ENCODE results near the gene AK5. TPM values are rescaled to one million over a fixed set of nuclear protein-coding genes. Genes with fewer than 3 reads are reported as not detected.

The AK5 gene
- total RNA-seq, 2 donors from 2014 or later: 4.4 to 7.2 TPM

GRCh38 chr1:77541162-77541545 is 259.3 kb downstream of the AK5 start:
- Mint-ChIP-seq H3K4me3 (no peak overlapping the region), H3K9me3 (no peaks in the 10 kb centered on the region), H3K27me3 (ENCODE audit: low read depth) (no peaks in the 10 kb centered on the region), H3K27ac (no peak overlapping the region), H3K4me1 (ENCODE audit: low read depth) (no peaks in the 10 kb centered on the region), H3K36me3 (ENCODE audit: insufficient read depth in 2 of 2) (no peaks in the 10 kb centered on the region)
- DNase-seq: no peak
- ATAC-seq (replicated peaks in 1 of 2): no peak

GRCh38 chr1:77542813-77543420 is 261.1 kb downstream of the AK5 start:
- no peaks in the 10 kb centered on the region for H3K27me3 Mint-ChIP-seq (ENCODE audit: low read depth)
- no peaks in the 10 kb centered on the region for H3K36me3 Mint-ChIP-seq (ENCODE audit: insufficient read depth in 2 of 2)
- no peak for ATAC-seq (replicated peaks in 1 of 2)
- no peak for DNase-seq
- no peak overlapping the region for H3K4me3 Mint-ChIP-seq
- no peak overlapping the region for H3K27ac Mint-ChIP-seq
- H3K9me3 Mint-ChIP-seq: no peaks in the 10 kb centered on the region
- H3K4me1 Mint-ChIP-seq (ENCODE audit: low read depth): no peaks in the 10 kb centered on the region

- Mint-ChIP-seq H3K36me3 (ENCODE audit: insufficient read depth in 2 of 2) (no peaks in the 10 kb centered on the region), H3K4me1 (ENCODE audit: low read depth) (no peaks in the 10 kb centered on the region), H3K9me3 (no peaks in the 10 kb centered on the region), H3K27ac (no peak overlapping the region), H3K27me3 (ENCODE audit: low read depth) (no peaks in the 10 kb centered on the region), H3K4me3 (no peak overlapping the region)
- DNase-seq (no peak), ATAC-seq (replicated peaks in 1 of 2) (no peak)
Measured at GRCh38 chr1:77543822-77544448, 262.1 kb downstream of the AK5 start.

- Mint-ChIP-seq H3K4me1 (ENCODE audit: low read depth) (no peaks in the 10 kb centered on the region), H3K36me3 (ENCODE audit: insufficient read depth in 2 of 2) (no peaks in the 10 kb centered on the region), H3K27me3 (ENCODE audit: low read depth) (no peaks in the 10 kb centered on the region), H3K4me3 (no peak overlapping the region), H3K27ac (no peak overlapping the region), H3K9me3 (no peaks in the 10 kb centered on the region)
- no peak for ATAC-seq (replicated peaks in 1 of 2)
- no peak for DNase-seq
Measured at GRCh38 chr1:77544845-77545244, 263.0 kb downstream of the AK5 start.

GRCh38 chr1:77545970-77546369 is 264.2 kb downstream of the AK5 start:
- no peaks in the 10 kb centered on the region for H3K9me3 Mint-ChIP-seq
- H3K36me3 Mint-ChIP-seq (ENCODE audit: insufficient read depth in 2 of 2): no peaks in the 10 kb centered on the region
- no peak overlapping the region for H3K27ac Mint-ChIP-seq
- H3K27me3 Mint-ChIP-seq (ENCODE audit: low read depth): no peaks in the 10 kb centered on the region
- no peaks in the 10 kb centered on the region for H3K4me1 Mint-ChIP-seq (ENCODE audit: low read depth)
- ATAC-seq (replicated peaks in 1 of 2) (peak; percentile 21 to 25), DNase-seq (no peak)
- H3K4me3 Mint-ChIP-seq: no peak overlapping the region

- no peak overlapping the region for H3K4me3 Mint-ChIP-seq
- no peaks in the 10 kb centered on the region for H3K27me3 Mint-ChIP-seq (ENCODE audit: low read depth)
- no peak for ATAC-seq (replicated peaks in 1 of 2)
- no peak overlapping the region for H3K27ac Mint-ChIP-seq
- H3K36me3 Mint-ChIP-seq (ENCODE audit: insufficient read depth in 2 of 2): no peaks in the 10 kb centered on the region
- no peak for DNase-seq
- no peaks in the 10 kb centered on the region for H3K4me1 Mint-ChIP-seq (ENCODE audit: low read depth)
- no peaks in the 10 kb centered on the region for H3K9me3 Mint-ChIP-seq
Measured at GRCh38 chr1:77546890-77547289, 265.1 kb downstream of the AK5 start.

GRCh38 chr1:77548285-77548684 is 266.5 kb downstream of the AK5 start:
- H3K27me3 Mint-ChIP-seq (ENCODE audit: low read depth): no peaks in the 10 kb centered on the region
- H3K4me1 Mint-ChIP-seq (ENCODE audit: low read depth): no peaks in the 10 kb centered on the region
- ATAC-seq (replicated peaks in 1 of 2): no peak
- no peak for DNase-seq
- no peak overlapping the region for H3K4me3 Mint-ChIP-seq
- no peaks in the 10 kb centered on the region for H3K9me3 Mint-ChIP-seq
- no peak overlapping the region for H3K27ac Mint-ChIP-seq
- no peaks in the 10 kb centered on the region for H3K36me3 Mint-ChIP-seq (ENCODE audit: insufficient read depth in 2 of 2)

- DNase-seq: no peak
- no peak overlapping the region for H3K4me3 Mint-ChIP-seq
- ATAC-seq (replicated peaks in 1 of 2): no peak
- no peaks in the 10 kb centered on the region for H3K4me1 Mint-ChIP-seq (ENCODE audit: low read depth)
- no peaks in the 10 kb centered on the region for H3K27me3 Mint-ChIP-seq (ENCODE audit: low read depth)
- H3K36me3 Mint-ChIP-seq (ENCODE audit: insufficient read depth in 2 of 2): no peaks in the 10 kb centered on the region
- no peak overlapping the region for H3K27ac Mint-ChIP-seq
- H3K9me3 Mint-ChIP-seq: no peaks in the 10 kb centered on the region
Measured at GRCh38 chr1:77550135-77550534, 268.3 kb downstream of the AK5 start.

GRCh38 chr1:77552626-77553025 is 270.8 kb downstream of the AK5 start:
- Mint-ChIP-seq H3K27me3 (ENCODE audit: low read depth) (no peaks in the 10 kb centered on the region), H3K27ac (no peak overlapping the region), H3K36me3 (ENCODE audit: insufficient read depth in 2 of 2) (no peaks in the 10 kb centered on the region), H3K4me1 (ENCODE audit: low read depth) (no peaks in the 10 kb centered on the region), H3K4me3 (no peak overlapping the region), H3K9me3 (no peaks in the 10 kb centered on the region)
- DNase-seq: no peak
- ATAC-seq (replicated peaks in 1 of 2): no peak

- no peak for ATAC-seq (replicated peaks in 1 of 2)
- H3K4me3 Mint-ChIP-seq: no peak overlapping the region
- no peaks in the 10 kb centered on the region for H3K27me3 Mint-ChIP-seq (ENCODE audit: low read depth)
- no peak for DNase-seq
- H3K4me1 Mint-ChIP-seq (ENCODE audit: low read depth): no peaks in the 10 kb centered on the region
- no peaks in the 10 kb centered on the region for H3K36me3 Mint-ChIP-seq (ENCODE audit: insufficient read depth in 2 of 2)
- H3K9me3 Mint-ChIP-seq: no peaks in the 10 kb centered on the region
- no peak overlapping the region for H3K27ac Mint-ChIP-seq
Measured at GRCh38 chr1:77553568-77554291, 271.9 kb downstream of the AK5 start.

GRCh38 chr1:77556045-77556444 is 274.2 kb downstream of the AK5 start:
- no peaks in the 10 kb centered on the region for H3K36me3 Mint-ChIP-seq (ENCODE audit: insufficient read depth in 2 of 2)
- DNase-seq (no peak), ATAC-seq (replicated peaks in 1 of 2) (no peak)
- H3K27me3 Mint-ChIP-seq (ENCODE audit: low read depth): no peaks in the 10 kb centered on the region
- H3K4me1 Mint-ChIP-seq (ENCODE audit: low read depth): no peaks in the 10 kb centered on the region
- no peak overlapping the region for H3K27ac Mint-ChIP-seq
- H3K9me3 Mint-ChIP-seq: no peaks in the 10 kb centered on the region
- no peak overlapping the region for H3K4me3 Mint-ChIP-seq

- ATAC-seq (replicated peaks in 1 of 2) (no peak), DNase-seq (no peak)
- H3K27ac Mint-ChIP-seq: no peak overlapping the region
- H3K9me3 Mint-ChIP-seq: no peaks in the 10 kb centered on the region
- no peak overlapping the region for H3K4me3 Mint-ChIP-seq
- no peaks in the 10 kb centered on the region for H3K27me3 Mint-ChIP-seq (ENCODE audit: low read depth)
- H3K4me1 Mint-ChIP-seq (ENCODE audit: low read depth): no peaks in the 10 kb centered on the region
- peaks cover 0 to 3% of the 10 kb centered on the region in 2 donors for H3K36me3 Mint-ChIP-seq (ENCODE audit: insufficient read depth in 2 of 2)
Measured at GRCh38 chr1:77557053-77557452, 275.2 kb downstream of the AK5 start.

GRCh38 chr1:77558591-77559164 is 276.9 kb downstream of the AK5 start:
- no peak for DNase-seq
- ATAC-seq (replicated peaks in 1 of 2): no peak
- no peaks in the 10 kb centered on the region for H3K4me1 Mint-ChIP-seq (ENCODE audit: low read depth)
- H3K4me3 Mint-ChIP-seq: no peak overlapping the region
- peaks cover 0 to 3% of the 10 kb centered on the region in 2 donors for H3K36me3 Mint-ChIP-seq (ENCODE audit: insufficient read depth in 2 of 2)
- H3K27me3 Mint-ChIP-seq (ENCODE audit: low read depth): no peaks in the 10 kb centered on the region
- H3K9me3 Mint-ChIP-seq: no peaks in the 10 kb centered on the region
- no peak overlapping the region for H3K27ac Mint-ChIP-seq

Measured in activated T-cell treated with anti-CD3 and anti-CD28 coated beads, Interleukin-2, amount 50 U/mL, for 72 hours (primary cell).